ENCODE results near the gene CHODL.
A peak's percentile ranks its signal among the peaks of the same experiment; 100 is the strongest.

CHODL gene, protein sequence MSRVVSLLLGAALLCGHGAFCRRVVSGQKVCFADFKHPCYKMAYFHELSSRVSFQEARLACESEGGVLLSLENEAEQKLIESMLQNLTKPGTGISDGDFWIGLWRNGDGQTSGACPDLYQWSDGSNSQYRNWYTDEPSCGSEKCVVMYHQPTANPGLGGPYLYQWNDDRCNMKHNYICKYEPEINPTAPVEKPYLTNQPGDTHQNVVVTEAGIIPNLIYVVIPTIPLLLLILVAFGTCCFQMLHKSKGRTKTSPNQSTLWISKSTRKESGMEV

DNA sequence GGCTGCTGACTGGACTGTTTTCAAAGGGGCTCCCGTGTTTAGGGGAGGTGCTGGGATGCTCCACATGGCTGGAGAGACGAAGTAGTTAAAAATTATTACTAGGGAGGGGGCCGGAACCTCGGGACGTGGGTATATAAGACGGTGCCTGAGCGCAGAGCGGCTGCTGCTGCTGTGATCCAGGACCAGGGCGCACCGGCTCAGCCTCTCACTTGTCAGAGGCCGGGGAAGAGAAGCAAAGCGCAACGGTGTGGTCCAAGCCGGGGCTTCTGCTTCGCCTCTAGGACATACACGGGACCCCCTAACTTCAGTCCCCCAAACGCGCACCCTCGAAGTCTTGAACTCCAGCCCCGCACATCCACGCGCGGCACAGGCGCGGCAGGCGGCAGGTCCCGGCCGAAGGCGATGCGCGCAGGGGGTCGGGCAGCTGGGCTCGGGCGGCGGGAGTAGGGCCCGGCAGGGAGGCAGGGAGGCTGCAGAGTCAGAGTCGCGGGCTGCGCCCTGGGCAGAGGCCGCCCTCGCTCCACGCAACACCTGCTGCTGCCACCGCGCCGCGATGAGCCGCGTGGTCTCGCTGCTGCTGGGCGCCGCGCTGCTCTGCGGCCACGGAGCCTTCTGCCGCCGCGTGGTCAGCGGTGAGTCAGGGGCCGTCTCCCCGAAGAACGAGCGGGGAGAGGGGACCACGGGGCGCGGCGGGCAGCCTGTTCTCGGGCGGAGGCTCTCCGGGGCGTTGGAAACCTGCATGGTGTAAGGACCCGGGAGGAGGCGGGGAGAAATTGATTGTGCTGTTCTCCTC is at the start of gene CHODL:
CHODL (plus strand) TSS at position 163 of the 793 bp plus-strand sequence; CDS start at position 554, 391 bp downstream.
- no peak for DNase-seq

DNA sequence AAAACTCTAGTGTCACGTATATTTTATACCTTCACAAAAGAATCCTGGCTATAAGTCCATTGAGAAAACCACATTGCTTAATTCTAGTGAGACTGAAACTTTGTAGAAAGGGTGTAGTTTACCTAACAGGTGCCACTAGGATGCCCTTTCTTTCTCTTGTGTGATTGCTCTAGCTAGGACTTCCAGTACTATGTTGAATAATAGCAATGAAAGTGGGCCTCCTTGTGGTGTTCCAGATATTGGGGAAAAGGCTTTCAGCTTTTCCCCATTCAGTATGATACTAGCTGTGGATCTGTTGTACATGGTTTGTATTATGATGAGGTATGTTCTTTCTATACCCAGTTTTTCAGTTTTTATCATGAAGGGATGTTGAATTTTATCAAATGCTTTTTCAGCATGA is 39.7 kb upstream of the CHODL start:
- no peak for DNase-seq

DNA sequence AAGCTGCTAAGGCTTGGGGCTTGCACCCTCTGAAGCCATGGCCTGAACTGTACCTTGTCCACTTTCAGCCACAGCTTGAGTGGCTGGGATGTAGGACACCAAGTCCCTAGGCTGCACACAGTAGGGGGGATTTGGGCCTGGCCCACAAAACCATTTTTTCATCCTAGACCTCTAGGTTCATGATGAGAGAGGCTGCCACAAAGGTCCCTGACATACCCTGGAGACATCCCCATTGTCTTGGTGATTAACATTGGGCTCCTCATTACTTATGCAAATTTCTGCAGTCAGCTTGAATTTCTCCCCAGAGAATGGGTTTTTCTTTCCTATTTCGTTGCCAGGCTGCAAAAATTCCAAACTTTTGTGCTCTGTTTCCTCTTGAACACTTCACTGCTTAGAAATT is 26.3 kb upstream of the CHODL start:
- no peak for DNase-seq

DNA sequence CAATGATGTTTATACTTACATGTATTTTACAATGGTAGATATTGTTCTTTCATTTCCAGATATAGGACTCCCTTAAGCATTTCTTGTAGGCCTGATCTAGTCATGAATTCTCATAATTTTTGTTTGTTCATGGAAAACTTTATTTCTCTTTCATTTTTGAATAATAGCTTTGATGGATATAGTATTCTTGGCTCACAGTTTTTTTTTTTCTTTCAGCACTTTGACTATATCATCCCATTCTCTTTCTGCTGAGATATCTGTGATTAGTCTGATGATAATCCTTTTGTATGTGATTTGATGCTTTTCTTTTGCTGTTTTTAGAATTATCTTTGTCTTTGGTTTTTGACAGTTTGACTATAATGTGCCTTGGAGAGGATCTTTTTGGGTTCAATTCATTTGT is 24.1 kb upstream of the CHODL start:
- no peak for DNase-seq

DNA sequence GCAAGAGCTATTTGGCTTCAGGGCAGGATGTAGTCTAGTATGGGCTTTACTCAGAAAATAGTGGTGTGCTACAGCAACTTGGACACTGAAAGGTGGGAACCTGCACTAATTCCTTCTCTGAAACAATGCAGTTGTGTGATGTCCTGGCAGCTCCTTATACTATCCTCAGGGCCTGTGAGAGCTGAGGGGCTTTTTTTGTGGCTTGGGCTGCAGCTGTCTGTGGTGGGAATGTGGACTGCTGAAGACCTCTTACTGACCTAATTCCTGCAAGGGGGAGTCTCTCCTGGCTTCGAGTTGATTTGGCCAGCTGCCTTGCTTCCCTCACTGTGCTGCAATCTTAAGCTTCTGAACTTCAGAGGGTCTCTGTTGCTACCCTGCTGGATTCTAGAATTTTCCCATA is 22.3 kb upstream of the CHODL start:
- no peak for DNase-seq

DNA sequence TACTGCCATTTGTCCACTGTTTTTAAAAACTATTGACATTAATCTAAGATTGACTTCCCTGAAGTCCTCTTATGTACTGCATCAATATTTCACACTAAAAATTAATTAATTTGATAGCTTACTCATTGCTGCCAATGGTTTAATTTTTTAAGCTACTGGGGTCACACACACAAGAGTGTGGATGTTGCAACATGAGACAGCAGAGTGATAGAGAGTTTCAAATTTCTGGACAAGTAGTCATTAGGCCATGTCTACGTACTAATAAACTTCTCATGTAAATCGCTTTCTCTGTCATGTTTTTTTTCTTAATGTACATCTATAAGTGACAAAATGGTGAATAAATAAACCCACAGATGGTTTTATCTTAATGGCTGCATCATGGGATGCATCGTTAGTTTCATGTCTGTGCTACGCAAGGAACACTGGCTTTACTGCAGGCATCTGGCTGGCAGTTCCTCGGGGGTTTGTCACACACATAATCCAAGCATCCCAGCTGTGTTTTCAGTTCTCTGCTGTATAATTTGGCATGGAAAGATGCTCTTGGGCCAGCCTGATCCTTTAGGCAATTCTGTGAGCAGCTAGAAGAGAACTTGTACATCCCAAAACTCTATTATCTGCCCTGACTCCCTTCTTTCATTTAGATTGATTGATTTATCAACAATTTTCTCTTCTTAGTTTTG is 16.4 kb upstream of the CHODL start:
- no peak for DNase-seq

DNA sequence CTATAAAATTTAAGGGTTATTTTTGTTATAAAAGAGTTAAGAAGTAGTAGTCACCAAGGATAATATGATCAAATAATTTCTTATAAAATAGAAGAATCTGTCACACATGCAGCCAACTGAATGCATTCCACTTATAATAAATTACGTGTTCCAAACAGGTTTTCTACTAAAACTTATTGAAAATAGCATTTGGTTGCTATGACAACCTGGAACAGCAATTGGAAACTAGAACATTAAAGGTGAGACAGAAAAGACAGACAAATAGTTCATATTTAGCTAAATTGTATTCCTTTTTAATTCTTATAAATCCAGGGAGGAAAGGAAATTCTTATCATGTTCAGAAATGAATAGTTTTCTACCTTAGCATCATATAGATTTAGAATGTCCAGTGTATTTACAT is 9.1 kb upstream of the CHODL start:
- DNase-seq, result no peak

DNA sequence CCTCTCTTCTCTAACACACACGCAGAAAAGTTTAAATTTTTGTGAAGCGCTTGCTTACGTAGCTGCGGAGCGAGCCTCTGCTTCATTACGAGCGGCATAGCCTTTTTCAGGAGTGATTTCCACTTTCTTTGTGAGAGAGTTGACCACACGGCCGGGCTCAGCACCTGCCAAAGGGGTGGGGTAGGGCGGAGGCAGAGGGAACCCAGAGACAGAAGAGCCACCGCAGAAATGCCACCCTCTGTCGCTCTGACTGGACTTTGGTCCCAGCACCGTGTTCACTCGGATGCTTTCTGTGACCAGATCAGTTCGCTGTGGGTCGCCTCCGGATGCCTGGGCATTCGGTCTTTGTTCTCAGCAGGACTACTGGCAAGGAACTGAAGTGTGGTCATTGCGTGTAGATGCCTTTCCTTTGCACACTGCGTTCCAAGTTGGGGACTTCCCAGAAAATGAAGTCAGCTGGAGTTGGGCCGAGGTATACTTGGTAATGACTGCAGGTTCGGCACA is 883 bp downstream of the CHODL start:
- DNase-seq, result no peak

DNA sequence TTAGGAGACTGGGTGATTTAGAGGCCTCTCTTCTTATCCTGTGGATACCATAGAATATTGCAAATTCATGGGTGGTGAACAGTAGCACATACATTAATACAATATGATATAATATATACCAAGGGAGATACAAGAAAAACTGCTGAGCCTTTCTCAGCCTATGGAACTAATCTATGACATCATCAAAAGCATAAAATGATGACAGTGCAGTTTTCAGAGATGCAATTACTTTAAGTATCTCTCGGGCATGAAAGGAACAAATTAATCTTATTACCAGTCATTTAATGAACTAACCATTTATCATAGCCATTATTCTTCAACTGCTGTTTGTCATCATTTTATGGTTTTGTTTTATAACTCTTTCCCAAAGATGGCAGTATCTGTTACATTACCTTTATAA is 3.5 kb downstream of the CHODL start:
- DNase-seq, result no peak

DNA sequence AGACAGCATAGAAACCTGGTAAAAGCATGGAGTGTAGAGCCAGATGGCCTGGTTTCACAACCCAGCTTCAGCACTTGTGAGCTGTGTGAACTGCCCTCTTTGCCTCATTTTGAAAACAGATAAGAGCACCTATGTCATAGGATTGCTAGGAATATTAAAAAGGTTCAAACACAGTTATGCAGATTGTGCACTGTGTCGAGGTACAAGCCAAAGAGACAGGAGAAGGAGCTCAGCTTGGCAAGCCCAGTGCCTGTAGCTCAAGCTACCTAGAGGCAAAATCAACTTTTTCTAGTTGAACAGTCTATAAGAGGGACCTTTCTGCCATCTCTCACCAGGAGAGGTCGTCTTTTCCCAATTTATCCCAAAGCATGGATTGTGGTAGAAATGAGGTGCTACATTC is 5.0 kb downstream of the CHODL start:
- DNase-seq, result no peak

DNA sequence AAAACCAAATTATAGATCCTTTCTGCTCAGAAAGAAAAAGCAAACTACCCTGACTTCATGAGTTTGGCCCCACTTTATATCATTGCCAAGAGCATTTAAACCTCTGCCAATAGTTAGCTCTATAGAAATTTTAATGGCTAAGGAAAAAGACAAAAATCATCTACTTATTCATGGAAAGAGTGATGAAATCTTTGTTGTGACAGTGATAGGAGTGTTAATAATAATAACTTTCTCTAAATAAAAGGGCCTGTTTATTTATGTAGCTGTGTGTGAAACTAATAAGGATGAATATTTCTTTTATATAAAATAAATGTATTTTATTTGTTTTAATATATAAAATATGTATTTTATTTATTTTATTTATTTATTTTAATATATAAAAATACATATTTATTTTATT is 6.4 kb downstream of the CHODL start:
- no peak for DNase-seq

DNA sequence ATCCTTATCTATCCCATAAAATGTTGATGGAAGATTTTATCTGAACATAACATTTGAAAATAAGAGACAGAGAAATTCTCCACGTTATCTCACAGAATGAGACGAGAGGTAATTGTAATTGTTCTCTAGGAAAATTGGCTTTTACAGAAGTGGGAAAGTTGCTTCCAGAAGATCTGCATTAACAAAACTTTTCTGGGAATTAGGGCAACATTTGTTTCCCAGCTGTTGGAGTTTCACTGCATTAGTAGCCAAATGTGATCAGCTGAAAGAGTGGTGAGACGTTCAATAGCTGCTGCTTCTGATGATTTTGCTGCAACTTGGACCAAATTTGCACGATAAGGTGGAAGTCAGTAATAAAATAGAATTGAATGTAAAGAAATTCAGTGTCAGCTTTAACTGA is 7.6 kb downstream of the CHODL start:
- no peak for DNase-seq

DNA sequence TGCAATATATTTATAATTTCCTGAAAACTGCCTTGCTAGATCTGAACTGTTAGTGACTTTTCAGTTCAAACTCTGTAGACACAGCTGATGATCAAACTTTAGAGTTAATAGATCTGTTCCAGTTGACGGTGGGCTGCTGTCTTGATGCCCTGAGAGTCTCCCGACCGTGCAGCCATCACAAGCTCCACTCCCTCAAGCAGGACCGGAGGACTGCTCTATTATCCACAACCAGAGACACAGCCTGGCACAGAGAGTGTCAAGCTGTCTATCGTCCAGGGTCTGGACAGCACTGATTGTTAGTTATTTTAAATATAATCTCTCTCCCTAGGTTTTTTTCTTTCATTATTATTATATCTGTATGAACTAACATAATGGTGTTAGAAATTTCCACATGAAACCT is 8.0 kb downstream of the CHODL start:
- no peak for DNase-seq

DNA sequence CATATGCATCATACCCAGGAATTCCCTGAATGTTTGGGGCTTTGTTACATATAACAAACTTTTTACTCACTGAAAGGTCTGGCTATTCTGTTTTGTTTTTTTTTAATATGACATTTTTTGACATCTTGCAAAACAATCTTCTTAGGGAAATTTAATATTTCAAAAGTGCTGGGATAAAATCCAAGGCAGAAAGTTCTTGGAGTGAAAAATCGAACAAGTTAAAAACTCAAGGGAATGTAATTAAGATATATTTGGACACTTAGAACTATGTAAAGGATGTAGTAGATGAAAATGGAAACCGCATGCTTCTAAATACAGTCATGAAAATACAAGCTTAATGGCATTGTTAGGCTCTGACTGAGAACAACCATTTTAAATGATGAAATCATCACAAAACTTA is 8.6 kb downstream of the CHODL start:
- no peak for DNase-seq

DNA sequence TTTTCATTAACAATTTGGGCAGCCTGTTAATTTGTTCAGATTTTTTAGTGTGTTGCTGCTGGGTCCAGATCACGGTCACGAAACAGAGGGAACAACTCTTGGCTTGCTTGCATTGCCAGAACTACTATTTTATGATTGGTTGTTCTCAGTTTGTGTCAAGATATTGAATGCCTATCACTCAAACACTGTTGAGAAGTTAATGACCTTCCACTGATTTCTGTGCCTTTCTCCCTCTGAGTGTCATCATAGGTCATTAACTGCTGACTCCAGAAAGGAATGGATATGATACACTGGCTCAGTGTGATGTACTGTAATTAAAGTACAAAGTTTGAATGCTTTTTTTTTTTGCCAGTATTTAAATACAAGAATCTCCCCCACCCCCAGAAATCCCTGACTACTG is 9.2 kb downstream of the CHODL start:
- no peak for DNase-seq

DNA sequence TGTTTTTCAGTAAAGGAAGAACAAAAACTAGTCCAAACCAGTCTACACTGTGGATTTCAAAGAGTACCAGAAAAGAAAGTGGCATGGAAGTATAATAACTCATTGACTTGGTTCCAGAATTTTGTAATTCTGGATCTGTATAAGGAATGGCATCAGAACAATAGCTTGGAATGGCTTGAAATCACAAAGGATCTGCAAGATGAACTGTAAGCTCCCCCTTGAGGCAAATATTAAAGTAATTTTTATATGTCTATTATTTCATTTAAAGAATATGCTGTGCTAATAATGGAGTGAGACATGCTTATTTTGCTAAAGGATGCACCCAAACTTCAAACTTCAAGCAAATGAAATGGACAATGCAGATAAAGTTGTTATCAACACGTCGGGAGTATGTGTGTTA is 21.3 kb downstream of the CHODL start:
- no peak for DNase-seq

DNA sequence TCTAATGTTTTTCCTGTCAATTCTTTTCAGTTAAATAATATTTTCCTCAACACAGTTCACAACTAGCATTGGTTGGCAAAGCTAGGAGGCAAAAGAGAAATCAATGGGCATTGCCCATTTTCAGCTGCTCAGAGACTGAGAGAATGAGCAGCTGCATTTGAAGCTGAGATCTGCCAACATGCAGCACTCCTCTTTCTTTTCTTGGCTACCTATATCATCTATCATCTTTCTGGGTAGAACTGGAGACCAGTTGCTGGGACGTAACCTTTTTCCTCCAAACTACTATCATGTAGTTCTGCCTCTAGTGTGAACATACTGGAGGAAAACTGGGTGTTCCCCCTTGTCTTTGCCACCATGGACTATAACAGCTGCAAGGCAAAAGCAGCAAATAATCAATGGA is 22.9 kb downstream of the CHODL start:
- no peak for DNase-seq

DNA sequence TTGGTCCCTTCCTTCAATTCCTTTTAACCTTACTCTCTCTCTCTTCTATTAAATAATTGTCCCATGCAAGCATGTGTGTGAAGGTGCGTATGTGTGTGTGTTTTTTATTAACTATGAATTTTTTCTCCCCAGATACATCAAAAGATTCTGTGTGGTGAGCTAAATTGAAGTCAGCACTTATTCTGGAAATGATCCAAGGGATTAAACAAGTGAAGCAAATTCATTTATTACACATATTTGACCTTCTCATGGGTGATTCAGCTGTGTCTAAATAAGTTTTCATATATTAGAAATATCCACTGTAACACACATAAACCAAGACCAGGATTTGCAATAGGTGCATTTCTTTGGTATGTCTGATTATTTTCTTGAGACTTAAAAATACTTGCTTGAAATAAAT is 24.3 kb downstream of the CHODL start:
- no peak for DNase-seq

DNA sequence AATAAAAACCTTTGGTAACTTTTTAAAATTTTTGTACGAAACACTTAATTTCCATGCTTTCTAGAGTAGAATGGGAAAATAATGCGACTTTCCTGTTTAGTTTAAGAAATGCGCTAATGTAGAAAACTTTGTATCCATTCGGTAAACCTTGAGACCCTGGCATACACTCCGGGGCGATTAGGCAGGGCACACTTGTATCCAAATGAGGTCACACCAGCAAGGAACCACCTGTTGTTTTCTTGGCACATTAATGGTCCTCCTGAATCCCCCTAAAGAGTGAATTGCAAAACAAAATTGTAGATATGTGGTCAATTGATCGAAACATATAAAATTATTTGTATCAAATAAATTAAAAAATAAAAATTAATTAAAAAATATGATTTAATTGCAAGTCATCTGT is 25.2 kb downstream of the CHODL start:
- DNase-seq, result no peak

DNA sequence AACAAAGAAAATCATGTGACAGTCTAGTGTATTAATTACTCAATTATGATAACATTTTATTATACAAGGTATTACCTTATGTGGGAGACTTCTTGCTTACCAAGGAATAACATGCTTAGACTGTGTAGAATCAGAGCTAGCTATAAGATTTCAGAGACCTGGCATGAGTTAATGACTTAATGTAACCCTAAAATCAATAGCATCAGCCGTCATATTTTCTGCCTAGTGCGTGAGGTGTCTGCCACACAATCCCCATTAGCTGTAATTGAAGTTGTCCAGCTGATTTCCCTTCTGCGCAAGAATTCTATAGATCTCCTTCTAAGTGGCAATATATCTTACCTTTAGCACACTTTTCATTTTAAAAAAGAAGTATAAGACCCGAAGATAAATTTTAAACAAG is 28.8 kb downstream of the CHODL start:
- DNase-seq, result no peak

DNA sequence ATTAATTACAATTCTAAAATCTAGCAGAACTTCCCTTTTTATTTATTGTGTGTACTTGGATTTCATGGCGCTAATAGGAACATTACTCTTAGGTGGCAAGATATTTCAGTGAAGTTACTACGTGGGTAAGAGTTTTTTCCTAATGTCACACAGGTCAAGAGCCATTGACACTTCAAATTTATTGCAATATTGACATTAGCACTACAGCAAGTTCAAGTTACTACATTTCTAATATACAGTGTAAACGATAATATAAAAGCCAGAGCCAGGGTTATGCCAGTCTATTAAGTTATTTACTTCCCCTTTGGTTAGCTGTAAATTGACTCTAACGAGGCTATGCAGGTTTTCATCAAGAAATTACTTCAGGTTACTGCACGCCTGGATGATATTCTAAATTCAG is 29.7 kb downstream of the CHODL start:
- no peak for DNase-seq

DNA sequence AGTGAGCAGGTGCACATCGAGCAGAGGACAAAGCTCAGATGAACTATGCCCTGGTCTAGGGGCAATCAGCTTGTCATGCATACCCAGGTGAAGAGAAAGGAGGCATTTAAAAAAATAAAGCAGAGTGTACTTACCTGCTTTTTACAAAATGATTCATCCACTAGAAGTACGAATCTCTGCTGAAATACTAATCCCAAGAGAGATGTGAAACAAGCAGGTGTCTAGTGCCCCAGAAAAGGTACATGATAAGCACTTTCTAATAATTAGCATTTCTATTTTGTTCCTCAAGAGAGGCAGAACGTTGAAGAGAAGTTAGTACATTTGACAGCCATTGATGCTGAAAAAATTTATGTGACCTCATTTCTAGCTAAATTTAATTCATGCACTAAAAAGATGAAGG is 31.1 kb downstream of the CHODL start:
- DNase-seq, result peak in 1 of 2 experiments; percentile 11

DNA sequence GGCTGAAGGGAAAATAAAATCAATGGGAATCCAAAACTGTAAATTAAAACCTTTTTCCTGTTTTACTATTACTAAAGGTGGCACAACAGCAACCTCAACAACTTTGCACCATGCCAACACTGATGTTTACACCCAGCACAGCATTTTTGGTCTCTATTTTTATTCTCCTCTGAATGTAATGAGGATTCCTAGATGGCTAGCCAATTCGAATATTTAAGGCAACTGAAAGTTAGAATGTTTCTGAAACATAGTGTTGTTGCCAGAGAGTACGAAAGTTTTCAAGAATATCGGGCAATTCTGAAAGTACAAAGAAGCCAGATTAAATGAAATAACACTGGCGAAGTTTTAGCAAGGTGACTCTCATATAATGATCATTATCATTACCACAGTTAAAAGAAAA is 40.7 kb downstream of the CHODL start:
- DNase-seq, result no peak

DNA sequence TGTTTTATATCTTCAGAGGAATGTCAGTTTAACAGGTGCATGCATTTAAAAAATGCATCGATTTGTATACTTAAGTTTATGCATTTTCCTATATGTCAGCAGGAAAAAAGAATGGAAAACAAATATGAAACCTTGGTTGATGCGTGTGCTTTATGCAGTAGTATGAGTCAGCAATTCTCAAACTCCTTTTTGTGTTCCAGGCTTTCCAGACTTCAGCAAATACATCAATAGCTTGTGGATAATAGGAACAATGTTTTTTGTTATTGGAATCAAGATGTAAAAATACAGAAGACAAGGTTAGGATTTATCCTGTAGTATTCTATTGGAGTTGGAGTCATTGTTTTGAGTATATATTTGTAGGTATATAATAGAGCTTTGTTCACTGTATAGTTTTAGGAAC is 45.2 kb downstream of the CHODL start:
- DNase-seq, result no peak
